Stimulated activated CD8-positive, alpha-beta memory T cell treated with anti-CD3 and anti-CD28 coated beads, Interleukin-4, amount 100 ng/mL, for 1 hour (primary cell): Measurements from ENCODE around the gene SLC25A33.
"Not testable (repeated sequence)": the region's sequence is repeated elsewhere in the genome, so short reads cannot be mapped to it uniquely, and the experiment has no call there.

Experiments used
- DNase-seq, 2 donors: peaks; one replicate each; pipeline ENCODE4 v3.0.0-alpha.2; 2020; ENCODE audit warnings: low read depth in 2 of 2, low spot score in 1 of 2

Gene SLC25A33, protein sequence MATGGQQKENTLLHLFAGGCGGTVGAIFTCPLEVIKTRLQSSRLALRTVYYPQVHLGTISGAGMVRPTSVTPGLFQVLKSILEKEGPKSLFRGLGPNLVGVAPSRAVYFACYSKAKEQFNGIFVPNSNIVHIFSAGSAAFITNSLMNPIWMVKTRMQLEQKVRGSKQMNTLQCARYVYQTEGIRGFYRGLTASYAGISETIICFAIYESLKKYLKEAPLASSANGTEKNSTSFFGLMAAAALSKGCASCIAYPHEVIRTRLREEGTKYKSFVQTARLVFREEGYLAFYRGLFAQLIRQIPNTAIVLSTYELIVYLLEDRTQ

DNA sequence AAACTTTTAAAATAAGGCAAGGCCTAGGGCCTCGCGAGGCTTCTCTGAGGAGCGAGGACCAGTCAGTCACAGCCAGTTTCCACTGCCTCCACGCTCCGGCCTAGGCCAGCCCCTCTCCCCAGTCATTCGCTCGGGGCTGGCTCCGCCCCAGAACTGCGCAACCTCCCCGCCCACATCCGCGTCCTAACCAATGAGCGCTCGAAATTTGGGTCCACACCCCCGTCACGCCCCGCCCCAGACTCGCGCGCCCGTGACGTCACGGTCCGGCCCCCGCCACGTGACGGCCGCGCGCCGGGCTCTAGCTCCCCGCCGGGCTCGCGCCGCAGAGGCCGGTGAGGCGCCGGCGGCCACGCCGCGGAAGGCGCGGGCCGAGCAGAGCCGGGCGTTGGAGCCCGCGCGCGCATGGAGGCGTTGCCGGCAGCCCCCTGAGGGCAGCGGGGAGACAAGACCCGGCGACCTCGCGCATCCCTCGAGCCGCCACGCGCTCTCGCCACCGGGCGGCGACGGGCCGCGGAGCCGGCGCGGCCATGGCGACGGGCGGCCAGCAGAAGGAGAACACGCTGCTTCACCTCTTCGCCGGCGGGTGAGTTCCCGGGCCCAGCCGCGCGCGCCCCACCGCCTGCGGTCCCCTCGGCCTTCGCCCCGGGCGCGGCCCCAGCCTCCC is at the start of gene SLC25A33:
Gene SLC25A33, plus strand, starts transcription at position 301 of the 664 bp plus-strand sequence. Its CDS starts 227 bp downstream, at position 528.
- peak; percentile 97 to 98 for DNase-seq

DNA sequence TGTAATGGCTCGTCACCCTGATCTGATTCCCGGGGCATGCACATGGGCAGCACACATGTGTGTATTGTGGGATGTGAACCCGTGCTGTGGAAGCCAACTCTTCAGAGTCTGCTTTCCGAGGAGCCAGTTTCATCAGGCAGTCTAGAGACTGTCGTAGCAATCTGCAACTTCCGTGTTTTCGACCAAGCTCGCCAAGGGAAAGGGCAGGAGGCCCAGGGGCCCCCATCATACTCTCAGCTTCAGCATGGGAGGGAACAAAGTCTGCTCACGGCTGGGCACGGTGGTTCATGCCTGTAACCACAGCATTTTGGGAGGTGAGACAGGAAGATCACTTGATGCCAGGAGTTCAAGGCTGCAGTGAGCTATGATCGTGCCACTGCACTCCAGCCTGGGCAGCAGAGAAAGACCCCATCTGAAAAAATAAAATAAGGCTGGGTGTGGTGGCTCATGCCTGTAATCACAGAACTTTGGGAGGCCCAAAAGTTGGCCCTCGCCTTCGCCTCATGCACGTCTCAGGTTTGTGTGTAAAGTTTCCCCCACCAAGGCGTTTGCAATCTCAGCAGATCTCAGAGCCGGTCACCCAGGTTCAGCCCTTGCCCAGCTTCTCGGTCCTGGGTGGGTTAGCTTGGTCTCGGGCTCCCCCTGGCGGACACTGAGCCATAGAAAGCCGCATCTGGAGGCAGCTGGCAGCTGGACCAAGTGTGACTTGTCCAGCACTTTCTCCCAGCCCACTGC is 48.5 kb upstream of the SLC25A33 start:
- peak; percentile 63 to 72 for DNase-seq

DNA sequence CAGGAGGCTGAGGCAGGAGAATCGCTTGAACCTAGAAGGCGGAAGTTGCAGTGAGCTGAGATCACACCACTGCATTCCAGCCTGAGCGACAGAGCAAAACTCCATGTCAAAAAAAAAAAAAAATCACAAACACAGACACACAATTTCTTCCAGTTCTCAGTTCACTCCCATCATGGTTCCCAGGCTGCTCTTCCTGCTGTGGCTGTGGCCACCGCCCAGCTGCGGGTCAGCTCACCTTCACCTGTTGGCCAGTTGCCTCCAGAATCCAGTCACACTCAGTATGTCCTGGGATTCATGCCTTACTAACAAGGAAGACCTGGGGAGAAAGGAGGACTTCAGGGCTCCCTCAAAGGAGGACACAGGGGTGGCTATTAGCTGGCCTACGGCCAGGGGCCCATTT is 45.9 kb upstream of the SLC25A33 start:
- no peak for DNase-seq

DNA sequence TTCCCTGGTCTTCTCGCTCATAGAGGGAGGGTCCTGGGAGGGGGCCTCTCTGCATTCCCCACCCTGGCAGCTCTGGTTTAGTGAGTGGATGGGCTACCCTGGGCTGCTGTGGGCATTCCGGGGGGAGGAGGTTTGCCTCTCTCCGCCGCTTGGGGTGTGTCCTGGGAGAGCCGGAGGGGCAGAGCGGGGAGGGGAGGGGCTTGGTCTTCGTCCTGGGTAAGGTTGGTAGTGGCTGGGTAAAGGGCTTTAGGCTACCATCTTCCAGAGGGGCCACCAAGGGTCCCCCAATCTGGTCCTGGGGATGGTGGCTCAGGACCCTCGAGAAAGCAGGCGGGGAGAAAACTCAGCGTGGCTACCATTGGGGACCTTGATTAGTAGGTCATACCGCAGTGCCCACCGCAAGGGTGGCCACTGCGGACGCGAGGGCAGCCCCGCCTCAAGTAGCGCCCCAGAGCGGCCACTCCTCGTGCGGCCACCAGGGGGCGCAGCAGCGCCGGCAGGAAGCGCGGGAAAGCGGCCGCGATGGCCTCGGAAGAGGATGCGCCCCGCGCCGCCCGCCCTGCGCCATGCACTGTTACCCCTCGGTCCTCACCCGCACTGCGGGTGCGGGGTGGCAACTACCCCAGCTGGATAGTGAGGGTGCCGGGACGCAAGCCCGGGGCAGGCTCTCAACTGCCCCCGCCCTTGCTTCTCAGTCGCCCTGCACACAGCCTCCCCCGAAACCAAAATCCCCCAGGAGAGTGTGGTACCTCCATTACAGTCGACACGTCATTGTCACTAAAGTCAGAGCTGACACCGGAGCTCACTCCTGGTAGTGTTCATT is 44.1 kb upstream of the SLC25A33 start:
- DNase-seq: peak; percentile 14 to 45

DNA sequence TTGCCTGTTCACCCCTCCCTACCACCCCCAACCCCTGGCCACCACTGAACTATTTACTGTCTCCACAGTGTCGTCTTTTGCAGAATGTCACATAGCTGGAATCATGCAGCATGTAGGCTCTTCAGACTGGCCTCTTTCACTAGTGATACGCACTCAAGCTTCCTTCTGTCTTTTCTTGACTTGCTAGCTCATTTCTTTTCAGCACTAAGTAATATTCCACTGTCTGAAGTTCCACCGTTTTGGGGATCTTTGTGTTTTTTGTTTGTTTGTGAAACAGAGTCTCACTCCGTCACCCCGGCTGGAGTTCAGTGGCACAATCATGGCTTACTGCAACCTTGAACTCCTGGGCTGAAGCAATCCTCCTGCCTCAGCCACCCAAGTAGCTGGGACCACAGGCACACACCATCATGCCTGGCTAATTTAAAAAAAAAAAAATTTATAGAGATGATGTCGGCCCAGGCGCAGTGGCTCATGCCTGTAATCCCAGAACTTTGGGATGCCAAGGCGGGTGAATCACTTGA is 43.4 kb upstream of the SLC25A33 start:
- DNase-seq: no peak

DNA sequence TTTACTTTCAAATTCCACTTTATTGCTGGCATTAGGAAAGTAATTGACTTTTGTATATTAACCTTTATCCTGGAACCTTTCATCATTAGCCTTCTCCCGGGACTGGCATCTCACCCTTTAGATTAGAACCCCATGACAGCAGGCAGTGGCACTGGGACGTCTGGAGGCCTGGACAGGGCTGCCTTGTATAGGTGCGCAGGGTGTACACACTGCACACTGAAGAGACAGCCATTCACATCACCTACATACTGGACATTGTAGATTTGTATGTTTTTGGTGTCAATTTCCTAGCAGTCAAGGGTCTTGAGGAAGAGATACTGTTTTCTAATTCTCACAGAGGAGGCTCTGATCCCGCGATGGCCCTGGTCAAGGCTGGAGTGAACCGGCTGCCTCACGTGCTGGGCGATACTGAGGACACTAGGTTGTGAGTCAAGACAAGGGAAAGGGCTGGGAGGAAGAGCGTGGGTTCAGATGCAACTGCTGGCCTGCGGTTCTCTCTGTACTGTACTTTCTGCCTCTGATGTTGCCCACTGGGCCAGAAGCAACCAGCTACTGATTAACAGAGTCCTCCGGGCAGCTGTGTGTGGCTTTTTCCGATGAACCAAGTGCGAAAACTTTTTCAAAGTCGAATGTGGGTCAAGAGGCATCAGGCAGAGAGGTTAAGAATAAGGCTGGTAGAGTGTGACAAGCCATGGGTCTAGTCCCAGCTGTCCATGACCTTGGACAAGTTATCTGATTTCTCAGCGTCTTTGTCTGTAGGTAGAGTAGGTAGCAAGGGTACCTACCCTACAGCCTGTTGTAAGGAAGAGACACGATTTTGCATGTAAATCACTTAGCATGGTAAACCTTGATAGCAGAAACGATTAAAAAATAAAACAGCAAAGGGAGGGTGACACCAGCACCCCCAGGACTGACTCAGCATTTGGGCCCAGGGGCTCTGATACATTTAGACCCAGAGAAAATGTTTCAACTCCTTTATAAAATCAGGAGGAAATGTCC is 38.2 kb upstream of the SLC25A33 start:
- DNase-seq: no peak

DNA sequence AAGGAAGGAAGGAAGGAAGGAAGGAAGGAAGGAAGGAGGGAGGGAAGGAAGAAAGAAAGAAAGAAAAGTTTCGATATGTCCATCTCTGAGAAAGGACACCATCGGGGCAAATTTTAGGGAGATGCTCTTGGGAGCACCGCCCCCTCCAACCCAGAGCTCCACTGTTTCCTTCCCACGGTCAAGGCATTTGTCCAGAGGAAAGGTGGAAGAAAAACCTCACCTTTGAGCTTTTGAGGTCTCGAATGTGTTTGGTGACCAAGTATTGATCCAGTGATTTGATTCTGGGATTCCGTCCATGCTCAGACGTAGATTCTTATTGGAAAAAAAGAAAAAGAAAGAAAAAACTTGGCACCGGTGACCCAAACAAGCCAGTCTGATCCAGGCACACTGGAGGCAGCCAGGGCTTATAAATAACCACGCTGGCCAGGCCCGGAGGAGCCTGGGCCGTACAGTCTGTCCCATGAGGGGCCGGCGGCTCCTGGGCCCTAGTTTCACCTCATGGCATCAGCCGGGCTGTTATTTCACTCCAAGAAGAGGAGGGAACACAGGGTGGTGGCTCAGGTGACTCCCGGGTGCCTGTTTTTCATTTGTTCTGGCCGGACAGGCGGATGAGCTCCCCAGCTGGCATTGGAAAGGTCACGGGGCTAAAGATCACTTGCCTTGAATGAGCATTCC is 36.1 kb upstream of the SLC25A33 start:
- DNase-seq: no peak

DNA sequence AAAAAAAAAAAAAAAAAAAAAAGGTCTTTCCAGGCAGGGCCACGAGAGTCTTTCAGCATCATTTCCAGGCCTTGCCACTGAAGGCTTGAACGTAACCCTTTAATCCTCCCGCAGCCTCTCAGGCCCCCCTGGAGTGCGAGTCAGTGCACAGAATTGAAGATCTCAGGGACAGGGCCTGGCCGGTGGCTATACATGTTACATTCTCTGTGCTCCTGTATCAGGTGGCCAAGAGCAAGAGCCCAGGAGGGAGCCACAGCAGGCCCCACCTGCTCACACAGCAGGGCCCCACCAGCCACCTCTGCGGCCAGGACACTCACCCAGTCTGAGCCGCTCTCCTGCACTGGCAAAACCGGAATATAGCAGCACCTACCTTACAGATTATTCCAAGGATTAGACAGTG is 34.1 kb upstream of the SLC25A33 start:
- DNase-seq: no peak

DNA sequence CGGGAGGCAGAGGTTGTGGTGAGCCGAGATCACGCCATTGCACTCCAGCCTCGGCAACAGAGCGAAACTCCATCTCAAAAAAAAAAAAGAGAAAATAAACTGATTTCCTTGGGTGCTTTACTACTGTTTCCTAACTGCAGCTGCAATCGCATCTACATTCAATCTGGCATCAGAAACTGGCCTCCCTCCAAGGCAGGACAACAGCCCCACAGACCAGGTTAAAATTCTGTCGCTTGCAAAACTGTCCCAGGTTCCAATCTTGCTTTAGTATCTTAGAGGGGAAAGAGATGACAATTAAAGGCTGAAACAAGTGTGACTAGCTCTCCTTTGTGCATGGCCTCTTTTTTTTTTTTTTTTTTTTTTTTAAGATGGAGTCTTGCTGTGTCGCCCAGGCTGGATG is 32.4 kb upstream of the SLC25A33 start:
- DNase-seq: no peak

DNA sequence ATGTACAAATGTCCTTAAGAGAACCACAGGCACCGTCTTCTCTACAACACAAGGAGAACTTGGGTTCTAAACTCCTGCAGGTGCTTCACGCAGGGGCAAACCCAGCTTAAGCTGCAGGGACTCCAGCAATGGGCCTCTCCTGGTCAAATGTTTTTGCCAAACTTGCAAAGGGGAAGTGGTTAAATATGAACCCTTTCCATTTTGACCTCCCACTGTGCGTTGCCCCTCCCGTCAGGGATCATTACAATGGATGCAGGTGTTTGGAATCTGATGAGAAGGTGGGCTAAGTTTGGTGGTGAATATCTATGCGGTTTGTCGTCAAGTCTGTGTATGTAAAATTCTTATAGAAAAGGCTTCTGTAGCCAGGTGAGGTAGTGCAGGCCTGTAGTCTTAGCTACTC is 29.1 kb upstream of the SLC25A33 start:
- no peak for DNase-seq

DNA sequence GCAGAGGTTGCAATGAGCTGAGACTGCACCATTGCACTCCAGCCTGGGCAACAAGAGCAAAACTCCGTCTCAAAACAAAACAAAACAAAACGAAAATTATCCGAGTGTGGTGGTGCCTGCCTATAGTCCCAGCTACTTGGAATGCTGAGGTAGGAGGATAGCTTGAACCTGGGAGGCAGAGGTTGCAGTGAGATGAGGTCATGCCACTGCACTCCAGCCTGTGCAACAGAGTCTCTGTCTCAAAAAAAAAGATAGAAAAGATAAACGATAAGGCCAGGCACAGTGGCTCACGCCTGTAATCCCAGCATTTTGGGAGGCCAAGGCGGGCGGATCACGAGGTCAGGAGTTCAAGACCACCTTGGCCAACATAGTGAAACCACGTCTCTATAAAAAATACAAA is 23.7 kb upstream of the SLC25A33 start:
- DNase-seq: not testable (repeated sequence)

DNA sequence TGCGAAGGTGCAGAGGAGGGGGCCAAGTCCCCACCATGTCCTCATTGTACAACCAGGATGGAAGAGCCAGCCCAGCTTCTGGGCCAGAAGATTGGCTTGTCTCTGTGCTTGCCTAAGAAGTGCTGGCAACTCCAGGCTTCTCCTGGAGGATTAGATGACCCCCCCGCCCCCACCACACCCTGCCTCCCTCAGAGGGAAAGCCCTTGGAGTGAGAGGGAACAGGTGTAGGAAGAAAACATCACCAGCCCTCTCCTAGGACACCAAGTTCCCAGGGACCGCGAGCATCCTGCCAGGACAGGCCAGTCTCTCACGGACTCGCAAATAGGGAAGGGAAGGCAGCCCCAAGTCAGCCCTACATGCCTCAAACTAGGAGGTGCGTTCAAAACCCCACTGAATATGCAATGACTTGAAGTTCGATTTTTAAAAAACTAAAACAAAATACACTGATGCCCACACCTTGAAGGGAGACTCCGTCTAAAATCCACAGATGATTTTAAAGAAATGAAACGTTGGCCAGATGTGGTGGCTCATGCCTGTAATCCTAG is 20.7 kb upstream of the SLC25A33 start:
- no peak for DNase-seq

DNA sequence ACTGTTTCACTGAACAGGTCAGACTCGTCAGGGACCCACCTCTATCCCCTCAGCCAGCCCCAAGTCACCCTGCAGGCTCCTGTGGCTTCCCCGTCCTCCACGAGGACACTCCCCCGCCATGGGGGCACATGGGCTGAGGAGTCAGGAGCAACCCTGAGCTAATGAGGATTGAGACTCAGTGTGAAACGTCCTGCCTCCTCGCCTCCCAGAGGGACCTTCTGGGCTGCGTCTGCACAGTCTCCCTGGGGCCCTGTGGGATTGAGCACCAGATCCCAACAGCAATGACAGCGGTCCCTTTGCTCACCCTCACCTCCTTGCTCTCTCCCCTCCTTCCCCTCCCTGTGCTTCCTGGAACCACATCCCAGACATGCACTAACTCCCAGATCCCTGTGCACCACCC is 18.9 kb upstream of the SLC25A33 start:
- no peak for DNase-seq

DNA sequence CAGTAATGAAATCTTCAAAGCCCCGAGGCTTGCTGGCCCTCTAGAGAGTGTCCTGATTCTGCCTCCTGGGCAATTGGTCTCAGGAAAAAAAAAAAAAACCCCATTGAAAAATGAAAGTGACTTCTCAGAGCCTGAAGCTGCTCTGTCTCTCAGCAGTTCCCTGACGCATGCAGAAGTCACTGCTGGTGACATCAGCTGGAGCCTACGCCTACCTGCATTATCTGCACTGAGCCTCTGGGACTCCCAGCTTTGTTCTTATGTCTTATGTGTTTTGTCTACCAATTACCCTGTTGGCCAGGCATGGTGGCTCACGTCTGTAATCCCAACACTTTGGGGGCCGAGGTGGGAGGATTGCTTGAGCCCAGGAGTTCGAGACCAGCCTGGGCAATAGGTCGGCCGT is 10.1 kb upstream of the SLC25A33 start:
- no peak for DNase-seq

DNA sequence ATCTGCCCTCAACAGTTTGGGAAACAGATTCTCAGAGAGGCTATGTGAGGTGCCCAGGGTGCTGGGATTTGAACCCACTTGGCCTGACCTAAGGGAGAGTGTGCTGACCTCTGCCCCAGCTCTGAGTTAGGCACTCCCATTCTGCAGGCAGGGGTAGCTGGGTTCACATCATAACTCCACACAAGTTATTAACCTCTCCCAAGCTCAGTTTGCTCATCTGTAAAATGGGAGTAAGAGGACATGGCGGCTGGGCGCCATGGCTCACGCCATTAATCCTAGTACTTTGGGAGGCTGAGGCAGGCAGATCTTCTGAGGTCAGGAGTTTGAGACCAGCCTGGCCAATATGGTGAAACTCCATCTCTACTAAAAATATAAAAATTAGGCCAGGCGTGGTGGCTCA is 8.9 kb upstream of the SLC25A33 start:
- DNase-seq: no peak

DNA sequence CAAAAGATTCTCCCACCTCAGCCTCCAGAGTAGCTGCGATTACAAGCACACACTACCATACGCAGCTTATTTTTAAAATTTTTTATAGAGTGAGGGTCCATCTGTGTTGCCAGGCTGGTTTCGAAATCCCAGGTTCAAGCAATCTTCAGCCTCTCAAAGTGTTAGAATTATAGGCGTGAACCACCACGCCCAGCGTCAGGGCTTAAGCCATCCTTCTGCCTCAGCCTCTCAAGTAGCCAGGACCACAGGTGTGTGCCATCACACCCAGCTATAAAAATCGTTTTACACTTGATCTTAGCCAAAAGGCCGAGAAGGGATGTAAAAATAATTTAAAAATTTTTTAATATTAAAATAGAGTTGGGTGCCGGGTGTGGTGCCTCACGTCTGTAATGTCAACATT is 4.3 kb upstream of the SLC25A33 start:
- no peak for DNase-seq

DNA sequence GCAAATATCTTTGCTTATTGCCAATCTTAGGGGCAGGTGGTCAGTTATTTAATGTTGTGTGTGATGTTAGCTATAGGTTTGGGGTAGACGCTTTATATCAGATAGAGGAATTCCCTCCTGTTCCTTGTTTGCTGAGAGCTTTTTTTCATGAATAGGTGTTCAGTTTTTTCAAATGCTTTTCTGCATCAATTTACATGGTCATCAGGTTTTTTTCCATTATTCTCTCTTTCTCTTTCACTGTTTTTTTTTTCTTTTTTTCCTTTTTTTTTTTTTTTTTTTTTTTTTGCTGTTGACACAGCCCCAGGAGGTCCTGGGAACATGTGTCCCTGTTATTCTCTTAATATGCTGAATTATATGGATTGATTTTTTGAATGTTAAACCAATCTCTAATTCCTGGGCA is 3.0 kb upstream of the SLC25A33 start:
- no peak for DNase-seq

DNA sequence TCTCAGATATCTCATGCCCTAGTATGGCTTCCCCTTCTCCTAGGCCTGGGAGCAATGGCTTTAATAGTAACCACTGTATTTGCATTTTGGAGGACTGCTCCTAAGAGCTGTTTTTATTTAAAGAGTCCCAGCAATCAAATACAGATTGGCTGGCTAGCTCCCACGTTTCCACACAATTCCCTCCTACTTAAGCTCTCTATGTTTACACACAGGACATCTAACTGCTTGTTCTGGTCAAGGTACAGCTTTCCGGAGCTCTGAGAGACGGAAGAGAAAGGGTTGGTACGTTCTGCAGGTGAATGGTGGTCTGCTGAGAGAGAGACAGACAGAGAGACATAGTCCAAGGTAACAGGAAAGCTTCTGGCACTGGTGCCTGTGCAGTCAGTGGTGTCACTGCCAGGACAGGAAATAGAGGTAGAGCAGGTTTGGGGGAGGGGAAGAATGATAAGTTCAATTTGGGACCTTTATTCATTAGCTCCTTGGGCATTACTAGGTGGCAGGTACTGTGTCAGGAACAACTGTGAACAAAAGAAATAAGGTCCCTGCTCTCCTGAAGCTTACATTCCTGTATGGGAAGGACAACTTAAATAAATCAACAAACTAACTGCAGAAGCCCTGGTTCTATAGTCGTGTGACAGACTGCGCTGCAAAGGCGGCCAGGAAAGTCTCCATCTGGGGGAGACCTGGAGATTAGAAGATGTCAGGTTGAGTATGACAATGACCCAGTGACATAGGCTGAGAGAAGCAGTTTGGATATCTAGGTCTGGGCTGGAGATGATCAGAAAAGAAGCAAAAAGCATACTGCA is 1.2 kb upstream of the SLC25A33 start:
- no peak for DNase-seq
